Chondrocyte (in vitro differentiated cells): ENCODE measurements around the gene NR5A1. TPM values are rescaled to one million over a fixed set of nuclear protein-coding genes. Genes with fewer than 3 reads are reported as not detected.

Experiments
- DNase-seq: peaks from one replicate; pipeline ENCODE4 v3.0.0; 2021; ENCODE audit warnings: mixed read lengths, low spot score
- H3K27ac Mint-ChIP-seq: one replicate; pipeline ENCODE4 v1.8.0; 2021; ENCODE audit warnings: mild to moderate bottlenecking, moderate library complexity, mixed read lengths; ENCODE audit not compliant: unreplicated experiment
- H3K27me3 Mint-ChIP-seq: 2 replicates; pipeline ENCODE4 v1.8.0; 2021; ENCODE audit warnings: low read depth, mixed read lengths
- H3K36me3 Mint-ChIP-seq: 2 replicates; pipeline ENCODE4 v1.8.0; 2021; ENCODE audit warnings: low read depth, mixed read lengths
- H3K4me1 Mint-ChIP-seq: 2 replicates; pipeline ENCODE4 v1.8.0; 2021; ENCODE audit warnings: low read depth, mild to moderate bottlenecking, mixed read lengths
- H3K4me3 Mint-ChIP-seq: one replicate; pipeline ENCODE4 v1.8.0; 2021; ENCODE audit warnings: mild to moderate bottlenecking, moderate library complexity, mixed read lengths; ENCODE audit not compliant: unreplicated experiment
- H3K9me3 Mint-ChIP-seq: 2 replicates; pipeline ENCODE4 v1.8.0; 2021; ENCODE audit warnings: low read depth, mixed read lengths
- CTCF ChIP-seq: fragments of 200-600 bp; sonication (generic); IDR thresholded peaks from 2 replicates; pipeline ENCODE4 v1.5.0; 2021; ENCODE audit warnings: antibody characterized with exemption, mild to moderate bottlenecking, moderate library complexity
- long read RNA-seq: library from polyadenylated mRNA; stranded (forward); transcript quantifications from one replicate; pipeline ENCODE4 v2.0.0, GENCODE V29; 2021
- total RNA-seq: library from RNA; stranded (reverse); gene quantifications from 3 replicates; pipeline ENCODE4 v1.2.1, GENCODE V29; 2021

The NR5A1 gene
- total RNA-seq, result not detected in 3 replicates
- long read RNA-seq, result 0 reads

GRCh38 chr9:124506931-124507879 is at the start of gene NR5A1:
Gene NR5A1, minus strand, starts transcription at chr9:124507399. Its CDS starts 4,004 bp downstream, at chr9:124503395.
- peaks cover 5% of the 10 kb centered on the region for H3K4me1 Mint-ChIP-seq
- DNase-seq, result peak; percentile 88
- H3K27ac Mint-ChIP-seq, result no peak within 1 kb of the TSS
- H3K4me3 Mint-ChIP-seq, result no peak within 1 kb of the TSS
- H3K36me3 Mint-ChIP-seq, result peaks cover 2% of the 10 kb centered on the region
- H3K9me3 Mint-ChIP-seq, result no peaks in the 10 kb centered on the region
- no peak for TF ChIP-seq CTCF
- peaks cover 19% of the 10 kb centered on the region for H3K27me3 Mint-ChIP-seq

- H3K27ac Mint-ChIP-seq, result no peak overlapping the region
- no peaks in the 10 kb centered on the region for H3K27me3 Mint-ChIP-seq
- TF ChIP-seq CTCF, result no peak
- H3K4me1 Mint-ChIP-seq, result peaks cover 4% of the 10 kb centered on the region
- H3K9me3 Mint-ChIP-seq, result no peaks in the 10 kb centered on the region
- H3K36me3 Mint-ChIP-seq, result no peaks in the 10 kb centered on the region
- no peak overlapping the region for H3K4me3 Mint-ChIP-seq
- no peak for DNase-seq
These were observed 47.8 kb upstream of the NR5A1 start for GRCh38 chr9:124555043-124555442.

- Mint-ChIP-seq H3K4me3 (no peak overlapping the region), H3K9me3 (no peaks in the 10 kb centered on the region), H3K27ac (no peak overlapping the region), H3K4me1 (no peaks in the 10 kb centered on the region), H3K27me3 (no peaks in the 10 kb centered on the region), H3K36me3 (no peaks in the 10 kb centered on the region)
- no peak for DNase-seq
- TF ChIP-seq CTCF, result no peak
These were observed 46.5 kb upstream of the NR5A1 start for GRCh38 chr9:124553738-124554137.

- Mint-ChIP-seq H3K4me3 (no peak overlapping the region), H3K9me3 (no peaks in the 10 kb centered on the region), H3K27ac (no peak overlapping the region), H3K36me3 (no peaks in the 10 kb centered on the region), H3K27me3 (no peaks in the 10 kb centered on the region), H3K4me1 (no peaks in the 10 kb centered on the region)
- DNase-seq, result no peak
- no peak for TF ChIP-seq CTCF
These were observed 45.0 kb upstream of the NR5A1 start for GRCh38 chr9:124552273-124552605.

- peak; percentile 98 for TF ChIP-seq CTCF
- no peaks in the 10 kb centered on the region for H3K27me3 Mint-ChIP-seq
- H3K4me3 Mint-ChIP-seq, result no peak overlapping the region
- H3K27ac Mint-ChIP-seq, result no peak overlapping the region
- H3K36me3 Mint-ChIP-seq, result no peaks in the 10 kb centered on the region
- no peak for DNase-seq
- H3K9me3 Mint-ChIP-seq, result no peaks in the 10 kb centered on the region
- no peaks in the 10 kb centered on the region for H3K4me1 Mint-ChIP-seq
These were observed 44.5 kb upstream of the NR5A1 start for GRCh38 chr9:124551472-124552272.
